ENCODE results near the gene HSPA6. TPM values are rescaled to one million over a fixed set of nuclear protein-coding genes. Genes with fewer than 3 reads are reported as not detected.
"Not testable (repeated sequence)": the region's sequence is repeated elsewhere in the genome, so short reads cannot be mapped to it uniquely, and the experiment has no call there.

Gene HSPA6
- total RNA-seq (1 to 10 TPM; 2.4 TPM), polyA plus RNA-seq (under 1 TPM in 1 of 2 donors, not detected in 1; 0.09 TPM)

DNA sequence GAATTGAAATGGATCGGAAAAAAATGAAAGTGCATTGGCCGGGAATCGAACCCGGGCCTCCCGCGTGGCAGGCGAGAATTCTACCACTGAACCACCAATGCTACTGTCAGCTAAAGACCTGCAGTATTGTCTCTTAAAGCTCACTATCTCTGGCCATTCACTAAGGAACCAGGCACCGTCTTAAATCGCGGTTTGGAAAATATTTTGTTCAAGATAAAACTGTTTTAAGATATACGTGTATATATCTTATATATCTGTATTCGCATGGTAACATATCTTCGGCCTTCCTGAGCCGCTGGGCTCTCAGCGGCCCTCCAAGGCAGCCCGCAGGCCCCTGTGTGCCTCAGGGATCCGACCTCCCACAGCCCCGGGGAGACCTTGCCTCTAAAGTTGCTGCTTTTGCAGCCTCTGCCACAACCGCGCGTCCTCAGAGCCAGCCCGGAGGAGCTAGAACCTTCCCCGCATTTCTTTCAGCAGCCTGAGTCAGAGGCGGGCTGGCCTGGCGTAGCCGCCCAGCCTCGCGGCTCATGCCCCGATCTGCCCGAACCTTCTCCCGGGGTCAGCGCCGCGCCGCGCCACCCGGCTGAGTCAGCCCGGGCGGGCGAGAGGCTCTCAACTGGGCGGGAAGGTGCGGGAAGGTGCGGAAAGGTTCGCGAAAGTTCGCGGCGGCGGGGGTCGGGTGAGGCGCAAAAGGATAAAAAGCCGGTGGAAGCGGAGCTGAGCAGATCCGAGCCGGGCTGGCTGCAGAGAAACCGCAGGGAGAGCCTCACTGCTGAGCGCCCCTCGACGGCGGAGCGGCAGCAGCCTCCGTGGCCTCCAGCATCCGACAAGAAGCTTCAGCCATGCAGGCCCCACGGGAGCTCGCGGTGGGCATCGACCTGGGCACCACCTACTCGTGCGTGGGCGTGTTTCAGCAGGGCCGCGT, at the start of gene HSPA6:
HSPA6 (plus strand) TSS at position 724 of the 925 bp plus-strand sequence; CDS start at position 843, 119 bp downstream.
- not testable (repeated sequence) for H3K9me3 Mint-ChIP-seq; H3K27me3 ChIP-seq (ENCODE audit: insufficient read depth, low read length); H3K9me3 ChIP-seq (ENCODE audit: control insufficient read depth in 1 of 2, low read length in 2 of 2); H3K27me3 Mint-ChIP-seq; H3K36me3 ChIP-seq (ENCODE audit: insufficient read depth, low read length); H3K4me1 ChIP-seq (ENCODE audit: insufficient read depth, low read length)
- ChIA-PET CTCF (ENCODE audit: partially characterized antibody) (interaction anchor here (1.2 to 1.3 kb wide), 2 partner anchors 206 to 226 kb away, joined by 3 read pairs; partner anchors contain the start of gene DUSP12), POLR2A (ENCODE audit: partially characterized antibody) (interaction anchor here (0.8 to 1.5 kb wide), 5 partner anchors 15 to 203 kb away, joined by 3 to 8 read pairs (median 3); no protein-coding TSS in a partner anchor)
- Mint-ChIP-seq H3K27ac (peak within 1 kb of the TSS; percentile 52 to 100 (median 93)), H3K36me3 (peaks cover 0 to 14% of the 10 kb centered on the region in 2 donors), H3K4me1 (peaks cover 0 to 21% (median 2%) of the 10 kb centered on the region in 4 donors), H3K4me3 (peak within 1 kb of the TSS; percentile 83 to 96 (median 90))
- H3K4me3 ChIP-seq (ENCODE audit: low read length in 2 of 2) = peak within 1 kb of the TSS; percentile 71 to 73
- intact Hi-C loops (cut with micrococcal nuclease) = loop anchor here (1.0 to 10.0 kb wide), 3 partner anchors 7 to 129 kb away; no protein-coding TSS in a partner anchor
- DNase-seq = peak; percentile 77 to 87 (median 83)
- peak within 1 kb of the TSS; percentile 59 for H3K27ac ChIP-seq (ENCODE audit: low read depth, low read length)

GRCh38 chr1:161477711-161478110, 46.6 kb upstream of the HSPA6 start:
- intact Hi-C loops (cut with micrococcal nuclease); H3K9me3 ChIP-seq (ENCODE audit: control insufficient read depth in 1 of 2, low read length in 2 of 2); H3K4me3 Mint-ChIP-seq; DNase-seq; H3K4me1 ChIP-seq (ENCODE audit: insufficient read depth, low read length); H3K36me3 Mint-ChIP-seq; H3K36me3 ChIP-seq (ENCODE audit: insufficient read depth, low read length); POLR2A ChIA-PET (ENCODE audit: partially characterized antibody); H3K27me3 ChIP-seq (ENCODE audit: insufficient read depth, low read length); H3K27ac ChIP-seq (ENCODE audit: low read depth, low read length); H3K4me3 ChIP-seq (ENCODE audit: low read length in 2 of 2): not testable (repeated sequence)
- CTCF ChIA-PET (ENCODE audit: partially characterized antibody) = interaction anchor here (1.4 kb wide), 1 partner anchor 260 kb away, joined by 3 read pairs; no protein-coding TSS in a partner anchor
- H3K9me3 Mint-ChIP-seq = peaks cover 0 to 17% (median 1%) of the 10 kb centered on the region in 8 donors
- H3K27ac Mint-ChIP-seq = peak overlapping the region in 1 of 7 donors; percentile 81
- H3K4me1 Mint-ChIP-seq = peaks cover 5 to 10% (median 7%) of the 10 kb centered on the region in 4 donors
- peaks cover 30 to 33% of the 10 kb centered on the region in 2 donors for H3K27me3 Mint-ChIP-seq

DNA sequence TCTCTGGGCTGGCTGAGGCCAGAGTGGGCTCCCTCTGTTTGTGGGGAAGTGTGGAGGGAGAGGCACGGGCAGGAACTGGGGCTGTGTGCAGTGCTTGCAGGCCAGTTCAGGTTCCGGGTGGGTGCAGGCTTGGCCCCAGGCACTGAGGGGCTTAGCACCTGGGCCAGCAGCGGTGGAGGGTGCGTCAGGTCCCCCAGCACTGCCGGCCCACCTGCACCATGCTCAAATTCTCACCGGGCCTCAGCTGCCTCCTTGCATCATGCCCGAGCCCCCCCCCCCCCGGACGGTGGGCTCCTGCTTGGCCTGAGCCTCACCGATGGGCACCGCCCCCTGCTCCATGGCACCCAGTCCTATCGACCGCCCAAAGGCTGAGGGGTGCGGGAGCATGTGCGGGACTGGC, 45.4 kb upstream of the HSPA6 start:
- ChIA-PET CTCF (ENCODE audit: partially characterized antibody) (interaction anchor here (0.8 to 0.9 kb wide), 2 partner anchors 8 to 262 kb away, joined by 3 to 5 read pairs; no protein-coding TSS in a partner anchor), POLR2A (ENCODE audit: partially characterized antibody) (no interaction called here)
- no peak overlapping the region for H3K27ac ChIP-seq (ENCODE audit: low read depth, low read length)
- no peak overlapping the region for H3K4me3 Mint-ChIP-seq
- no peaks in the 10 kb centered on the region for H3K4me1 ChIP-seq (ENCODE audit: insufficient read depth, low read length)
- intact Hi-C loops (cut with micrococcal nuclease) = no loop called here
- H3K36me3 ChIP-seq (ENCODE audit: insufficient read depth, low read length) = no peaks in the 10 kb centered on the region
- no peaks in the 10 kb centered on the region for H3K36me3 Mint-ChIP-seq
- H3K27ac Mint-ChIP-seq = no peak overlapping the region
- H3K4me3 ChIP-seq (ENCODE audit: low read length in 2 of 2) = no peak overlapping the region
- no peak for DNase-seq
- no peaks in the 10 kb centered on the region for H3K4me1 Mint-ChIP-seq
- H3K9me3 ChIP-seq (ENCODE audit: control insufficient read depth in 1 of 2, low read length in 2 of 2) = no peaks in the 10 kb centered on the region
- H3K9me3 Mint-ChIP-seq = peaks cover 0 to 14% (median 0%) of the 10 kb centered on the region in 8 donors
- H3K27me3 ChIP-seq (ENCODE audit: insufficient read depth, low read length) = peaks cover 6% of the 10 kb centered on the region
- H3K27me3 Mint-ChIP-seq = peaks cover 18 to 23% of the 10 kb centered on the region in 2 donors

DNA sequence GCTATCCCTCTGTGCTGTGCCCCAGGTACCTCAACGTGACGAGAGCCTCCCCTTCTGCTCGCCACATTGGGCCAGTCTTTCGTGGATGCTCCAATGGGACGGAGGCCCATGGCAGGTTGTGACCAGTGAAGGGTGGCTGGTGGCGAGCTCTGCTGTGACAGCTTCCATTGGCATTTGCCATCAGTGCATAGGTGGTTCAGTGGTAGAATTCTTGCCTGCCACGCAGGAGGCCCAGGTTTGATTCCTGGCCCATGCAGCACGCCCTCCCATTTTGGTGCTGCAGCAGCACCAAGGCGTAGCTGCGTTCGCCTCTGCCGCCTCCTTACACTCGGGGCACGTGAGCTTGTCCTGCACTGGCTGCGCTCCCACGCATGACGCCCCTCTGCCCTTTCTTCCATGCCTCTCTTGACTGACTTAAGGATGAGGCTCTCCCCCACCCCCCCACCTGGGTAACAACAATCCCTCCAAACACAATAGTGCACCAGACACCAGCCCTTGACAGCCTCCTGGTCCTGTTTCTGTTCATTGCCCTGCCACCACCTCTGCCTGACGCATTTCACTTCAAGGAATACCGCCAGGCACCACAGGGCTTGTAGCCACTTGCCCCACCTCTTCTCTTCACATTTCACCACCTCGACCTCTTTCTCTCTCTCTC, 43.8 kb upstream of the HSPA6 start:
- peaks cover 3% of the 10 kb centered on the region for H3K27me3 ChIP-seq (ENCODE audit: insufficient read depth, low read length)
- no peaks in the 10 kb centered on the region for H3K4me1 Mint-ChIP-seq

GRCh38 chr1:161481624-161482392, 42.5 kb upstream of the HSPA6 start:
- Mint-ChIP-seq H3K4me1 (peaks cover 0 to 1% (median 0%) of the 10 kb centered on the region in 4 donors), H3K9me3 (no peaks in the 10 kb centered on the region), H3K27me3 (peaks cover 12 to 13% of the 10 kb centered on the region in 2 donors), H3K27ac (no peak overlapping the region), H3K4me3 (no peak overlapping the region), H3K36me3 (no peaks in the 10 kb centered on the region)
- Histone ChIP-seq H3K9me3 (ENCODE audit: control insufficient read depth in 1 of 2, low read length in 2 of 2) (no peaks in the 10 kb centered on the region), H3K36me3 (ENCODE audit: insufficient read depth, low read length) (no peaks in the 10 kb centered on the region), H3K4me1 (ENCODE audit: insufficient read depth, low read length) (no peaks in the 10 kb centered on the region), H3K27me3 (ENCODE audit: insufficient read depth, low read length) (peaks cover 3% of the 10 kb centered on the region), H3K4me3 (ENCODE audit: low read length in 2 of 2) (no peak overlapping the region), H3K27ac (ENCODE audit: low read depth, low read length) (no peak overlapping the region)
- ChIA-PET POLR2A (ENCODE audit: partially characterized antibody) (no interaction called here), CTCF (ENCODE audit: partially characterized antibody) (interaction anchor here (4.9 kb wide), 1 partner anchor 259 kb away, joined by 38 read pairs; no protein-coding TSS in a partner anchor)
- no peak for DNase-seq
- intact Hi-C loops (cut with micrococcal nuclease) = loop anchor here (10.0 kb wide), 3 partner anchors 63 to 553 kb away; partner anchors contain the start of gene FCGR3A

More for the DNA sequence above, 43.8 kb upstream of the HSPA6 start:
- peaks cover 0 to 8% (median 0%) of the 10 kb centered on the region in 8 donors for H3K9me3 Mint-ChIP-seq
- no peak overlapping the region for H3K27ac Mint-ChIP-seq
- no peak overlapping the region for H3K27ac ChIP-seq (ENCODE audit: low read depth, low read length)
- no peaks in the 10 kb centered on the region for H3K4me1 ChIP-seq (ENCODE audit: insufficient read depth, low read length)
- H3K9me3 ChIP-seq (ENCODE audit: control insufficient read depth in 1 of 2, low read length in 2 of 2) = no peaks in the 10 kb centered on the region
- intact Hi-C loops (cut with micrococcal nuclease) = loop anchor here (10.0 kb wide), 3 partner anchors 64 to 554 kb away; partner anchors contain the start of gene FCGR3A
- H3K36me3 ChIP-seq (ENCODE audit: insufficient read depth, low read length) = no peaks in the 10 kb centered on the region
- ChIA-PET POLR2A (ENCODE audit: partially characterized antibody) (no interaction called here), CTCF (ENCODE audit: partially characterized antibody) (no interaction called here)
- H3K27me3 Mint-ChIP-seq = peaks cover 12 to 16% of the 10 kb centered on the region in 2 donors
- H3K36me3 Mint-ChIP-seq = no peaks in the 10 kb centered on the region
- no peak overlapping the region for H3K4me3 Mint-ChIP-seq
- H3K4me3 ChIP-seq (ENCODE audit: low read length in 2 of 2) = no peak overlapping the region
- DNase-seq = no peak

GRCh38 chr1:161482610-161483009, 41.7 kb upstream of the HSPA6 start:
- Histone ChIP-seq H3K4me3 (ENCODE audit: low read length in 2 of 2) (no peak overlapping the region), H3K27me3 (ENCODE audit: insufficient read depth, low read length) (peaks cover 3% of the 10 kb centered on the region), H3K27ac (ENCODE audit: low read depth, low read length) (no peak overlapping the region), H3K9me3 (ENCODE audit: control insufficient read depth in 1 of 2, low read length in 2 of 2) (no peaks in the 10 kb centered on the region), H3K4me1 (ENCODE audit: insufficient read depth, low read length) (no peaks in the 10 kb centered on the region), H3K36me3 (ENCODE audit: insufficient read depth, low read length) (no peaks in the 10 kb centered on the region)
- peaks cover 0 to 6% (median 4%) of the 10 kb centered on the region in 4 donors for H3K4me1 Mint-ChIP-seq
- H3K4me3 Mint-ChIP-seq = no peak overlapping the region
- H3K27me3 Mint-ChIP-seq = peaks cover 13 to 15% of the 10 kb centered on the region in 2 donors
- CTCF ChIA-PET (ENCODE audit: partially characterized antibody) = interaction anchor here (0.6 to 4.9 kb wide), 2 partner anchors 232 to 258 kb away, joined by 4 to 38 read pairs; no protein-coding TSS in a partner anchor
- H3K36me3 Mint-ChIP-seq = no peaks in the 10 kb centered on the region
- POLR2A ChIA-PET (ENCODE audit: partially characterized antibody) = no interaction called here
- no peak for DNase-seq
- no peak overlapping the region for H3K27ac Mint-ChIP-seq
- H3K9me3 Mint-ChIP-seq = no peaks in the 10 kb centered on the region
- intact Hi-C loops (cut with micrococcal nuclease) = loop anchor here (10.0 kb wide), 3 partner anchors 62 to 552 kb away; partner anchors contain the start of gene FCGR3A
